Epithelial cell of proximal tubule (primary cell): Measurements from ENCODE around the gene XRCC3. TPM values are rescaled to one million over a fixed set of nuclear protein-coding genes. Genes with fewer than 3 reads are reported as not detected.

Experiments used
- DNase-seq: peaks from one replicate; pipeline ENCODE4 v3.0.0-alpha.2; 2011; ENCODE audit warnings: low read depth
- H3K4me3 ChIP-seq: 2 replicates; pipeline ENCODE4 v1.5.1; 2011; ENCODE audit warnings: low read depth, mild to moderate bottlenecking, low read length
- total RNA-seq: library from RNA; depleted of rRNA; stranded (reverse); fragments of >200 nt; gene quantifications from 2 replicates; pipeline ENCODE4 v1.2.3, GENCODE V29; 2015
- TF ChIP-seq, protein P1 (sequence below): conservative IDR thresholded peaks from 2 replicates; pipeline ENCODE4 v1.5.1; 2012; ENCODE audit warnings: low read depth, mild to moderate bottlenecking, low read length

Gene XRCC3
- total RNA-seq, 1 donor from 2014 or later, result 32.5 TPM

- no peak overlapping the region for H3K4me3 ChIP-seq
- no peak for DNase-seq
- TF ChIP-seq, protein P1, sequence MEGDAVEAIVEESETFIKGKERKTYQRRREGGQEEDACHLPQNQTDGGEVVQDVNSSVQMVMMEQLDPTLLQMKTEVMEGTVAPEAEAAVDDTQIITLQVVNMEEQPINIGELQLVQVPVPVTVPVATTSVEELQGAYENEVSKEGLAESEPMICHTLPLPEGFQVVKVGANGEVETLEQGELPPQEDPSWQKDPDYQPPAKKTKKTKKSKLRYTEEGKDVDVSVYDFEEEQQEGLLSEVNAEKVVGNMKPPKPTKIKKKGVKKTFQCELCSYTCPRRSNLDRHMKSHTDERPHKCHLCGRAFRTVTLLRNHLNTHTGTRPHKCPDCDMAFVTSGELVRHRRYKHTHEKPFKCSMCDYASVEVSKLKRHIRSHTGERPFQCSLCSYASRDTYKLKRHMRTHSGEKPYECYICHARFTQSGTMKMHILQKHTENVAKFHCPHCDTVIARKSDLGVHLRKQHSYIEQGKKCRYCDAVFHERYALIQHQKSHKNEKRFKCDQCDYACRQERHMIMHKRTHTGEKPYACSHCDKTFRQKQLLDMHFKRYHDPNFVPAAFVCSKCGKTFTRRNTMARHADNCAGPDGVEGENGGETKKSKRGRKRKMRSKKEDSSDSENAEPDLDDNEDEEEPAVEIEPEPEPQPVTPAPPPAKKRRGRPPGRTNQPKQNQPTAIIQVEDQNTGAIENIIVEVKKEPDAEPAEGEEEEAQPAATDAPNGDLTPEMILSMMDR, result no peak
Observed at GRCh38 chr14:103725739-103726395, 10.6 kb upstream of the XRCC3 start.

- TF ChIP-seq, protein P1, result no peak
- H3K4me3 ChIP-seq, result no peak overlapping the region
- DNase-seq, result no peak
Observed at GRCh38 chr14:103725001-103725682, 9.9 kb upstream of the XRCC3 start.

DNA sequence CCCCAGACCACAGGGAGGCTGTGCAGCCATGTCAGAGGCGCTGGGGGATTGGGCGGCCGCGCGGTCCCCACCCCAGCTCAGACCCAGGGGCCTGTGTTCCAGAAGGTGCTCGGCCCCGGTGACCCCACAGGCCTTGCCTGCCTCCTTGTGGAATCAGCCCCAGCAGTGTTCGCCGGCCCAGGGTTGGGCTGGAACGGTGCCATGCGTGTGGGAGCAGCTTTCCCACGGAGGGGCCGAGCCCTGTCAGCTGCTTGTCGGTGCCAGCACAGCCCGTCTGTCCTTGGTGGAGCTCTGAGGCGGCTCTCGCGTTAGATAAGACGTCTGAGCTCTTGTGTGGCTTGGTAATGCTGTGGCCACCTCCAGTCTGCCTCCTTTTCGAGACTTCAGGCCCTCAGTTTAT, 8.9 kb upstream of the XRCC3 start:
- TF ChIP-seq, protein P1, result no peak
- no peak overlapping the region for H3K4me3 ChIP-seq
- no peak for DNase-seq

DNA sequence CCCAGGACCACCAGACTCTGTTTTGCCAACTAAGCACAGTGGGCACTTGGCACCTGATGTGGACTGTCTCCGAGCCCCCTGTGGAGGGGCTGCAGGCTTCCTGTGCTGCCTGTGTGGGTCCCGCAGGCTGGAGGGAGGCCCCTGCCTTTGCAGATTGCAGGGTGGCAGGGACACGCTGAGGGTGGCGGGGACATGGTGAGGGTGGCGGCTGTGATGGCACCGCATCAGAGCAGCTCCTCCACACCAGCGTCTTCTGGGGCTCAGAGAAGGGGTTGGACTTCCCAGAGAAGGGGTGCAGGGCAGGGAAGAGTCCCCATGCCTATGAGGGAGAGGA, 8.5 kb upstream of the XRCC3 start:
- no peak for DNase-seq
- TF ChIP-seq, protein P1, result no peak
- H3K4me3 ChIP-seq, result no peak overlapping the region

- DNase-seq, result no peak
- TF ChIP-seq, protein P1, result no peak
- no peak overlapping the region for H3K4me3 ChIP-seq
Observed at GRCh38 chr14:103721334-103722120, 6.3 kb upstream of the XRCC3 start.

- TF ChIP-seq, protein P1, result no peak
- no peak for DNase-seq
- no peak overlapping the region for H3K4me3 ChIP-seq
Observed at GRCh38 chr14:103719751-103720150, 4.5 kb upstream of the XRCC3 start.
